H9 (cell line): ENCODE results near the gene PXK. TPM values are rescaled to one million over a fixed set of nuclear protein-coding genes. Genes with fewer than 3 reads are reported as not detected.
A peak's percentile ranks its signal among the peaks of the same experiment; 100 is the strongest.

ENCODE experiments used
- DNase-seq: peaks from one replicate; pipeline ENCODE4 v3.0.0-alpha.2; 2017
- H2AFZ ChIP-seq: one replicate; pipeline ENCODE4 v1.6.1; 2013; ENCODE audit warnings: mild to moderate bottlenecking, low read length, control low read depth, moderate library complexity
- H2AK5ac ChIP-seq: 2 replicates; pipeline ENCODE4 v1.6.1; 2013; ENCODE audit warnings: low read length, control low read depth, mixed read lengths; ENCODE audit not compliant: insufficient read length
- H2BK120ac ChIP-seq: one replicate; pipeline ENCODE4 v1.6.1; 2013; ENCODE audit warnings: low read depth, mild to moderate bottlenecking, low read length, control low read depth, inconsistent platforms; ENCODE audit not compliant: poor library complexity, severe bottlenecking
- H2BK12ac ChIP-seq: 2 replicates; pipeline ENCODE4 v1.6.1; 2013; ENCODE audit warnings: low read length, control low read depth, mixed read lengths, low read depth; ENCODE audit not compliant: insufficient read length
- H2BK15ac ChIP-seq: 2 replicates; pipeline ENCODE4 v1.6.1; 2013; ENCODE audit warnings: low read depth, low read length, control low read depth
- H2BK20ac ChIP-seq: one replicate; pipeline ENCODE4 v1.6.1; 2013; ENCODE audit warnings: low read depth, mild to moderate bottlenecking, low read length, control low read depth, inconsistent platforms; ENCODE audit not compliant: poor library complexity, severe bottlenecking
- H2BK5ac ChIP-seq: 2 replicates; pipeline ENCODE4 v1.6.1; 2013; ENCODE audit warnings: low read length, control low read depth, mixed read lengths; ENCODE audit not compliant: insufficient read length
- H3K14ac ChIP-seq: 2 replicates; pipeline ENCODE4 v1.6.1; 2013; ENCODE audit warnings: low read length, control low read depth; ENCODE audit not compliant: insufficient read depth
- H3K18ac ChIP-seq: 2 replicates; pipeline ENCODE4 v1.6.1; 2013; ENCODE audit warnings: low read depth, mild to moderate bottlenecking, mixed read lengths, low read length, control low read depth; ENCODE audit not compliant: insufficient read length
- H3K23ac ChIP-seq: 2 replicates; pipeline ENCODE4 v1.6.1; 2013; ENCODE audit warnings: low read length, control low read depth, mixed read lengths, low read depth; ENCODE audit not compliant: insufficient read length
- H3K23me2 ChIP-seq: 2 replicates; pipeline ENCODE4 v1.6.1; 2013; ENCODE audit warnings: low read depth, mild to moderate bottlenecking, mixed read lengths, low read length, control low read depth; ENCODE audit not compliant: insufficient read length, poor library complexity, severe bottlenecking
- H3K27ac ChIP-seq: 2 replicates; pipeline ENCODE4 v1.5.1; 2013; ENCODE audit warnings: low read length, control low read depth, mixed read lengths, low read depth; ENCODE audit not compliant: insufficient read length
- H3K27me3 ChIP-seq: 2 replicates; pipeline ENCODE4 v1.6.1; 2013; ENCODE audit warnings: low read length, control low read depth, inconsistent platforms; ENCODE audit not compliant: insufficient read depth
- H3K4ac ChIP-seq: 2 replicates; pipeline ENCODE4 v1.6.1; 2013; ENCODE audit warnings: low read depth, mild to moderate bottlenecking, control low read depth, inconsistent platforms, low read length, moderate library complexity
- H3K4me1 ChIP-seq: 2 replicates; pipeline ENCODE4 v1.6.1; 2013; ENCODE audit warnings: low read length, control low read depth, inconsistent platforms; ENCODE audit not compliant: insufficient read depth
- H3K4me2 ChIP-seq: 2 replicates; pipeline ENCODE4 v1.6.1; 2013; ENCODE audit warnings: low read length, control low read depth, mixed read lengths; ENCODE audit not compliant: insufficient read length, insufficient read depth
- H3K56ac ChIP-seq: 2 replicates; pipeline ENCODE4 v1.6.1; 2013; ENCODE audit warnings: low read depth, mild to moderate bottlenecking, mixed read lengths, low read length, control low read depth; ENCODE audit not compliant: insufficient read length
- H3K79me1 ChIP-seq: 2 replicates; pipeline ENCODE4 v1.6.1; 2013; ENCODE audit warnings: low read depth, mild to moderate bottlenecking, moderate library complexity, low read length, control low read depth, inconsistent platforms; ENCODE audit not compliant: insufficient read depth, poor library complexity, severe bottlenecking
- H3K79me2 ChIP-seq: 2 replicates; pipeline ENCODE4 v1.6.1; 2013; ENCODE audit warnings: low read length, control low read depth, inconsistent platforms; ENCODE audit not compliant: insufficient read depth
- H3K9ac ChIP-seq: 2 replicates; pipeline ENCODE4 v1.6.1; 2013; ENCODE audit warnings: low read length, control low read depth, mixed read lengths; ENCODE audit not compliant: insufficient read length; ENCODE audit errors: extremely low read depth
- H3K9me3 ChIP-seq: one replicate; pipeline ENCODE4 v1.6.1; 2013; ENCODE audit warnings: low read depth, low read length, inconsistent platforms; ENCODE audit not compliant: control insufficient read depth
- H3T11ph ChIP-seq: one replicate; pipeline ENCODE4 v1.6.1; 2013; ENCODE audit warnings: mild to moderate bottlenecking, low read length, control low read depth, inconsistent platforms
- H4K20me1 ChIP-seq: one replicate; pipeline ENCODE4 v1.6.1; 2013; ENCODE audit not compliant: control insufficient read depth, insufficient read length, insufficient read depth
- H4K5ac ChIP-seq: 2 replicates; pipeline ENCODE4 v1.6.1; 2013; ENCODE audit warnings: low read depth, mild to moderate bottlenecking, mixed read lengths, low read length, control low read depth; ENCODE audit not compliant: insufficient read length
- H4K8ac ChIP-seq: replicated peaks from 2 replicates; pipeline ENCODE4 v1.6.1; 2013; ENCODE audit warnings: low read length, control low read depth, mixed read lengths, low read depth; ENCODE audit not compliant: insufficient read length
- H4K91ac ChIP-seq: 2 replicates; pipeline ENCODE4 v1.6.1; 2013; ENCODE audit warnings: low read depth, mild to moderate bottlenecking, moderate library complexity, mixed read lengths, low read length, control low read depth; ENCODE audit not compliant: insufficient read length
- H3K27ac Mint-ChIP-seq, 3 experiments: 2 replicates in 2 of 3; 3 replicates in 1 of 3; pipeline ENCODE4 v1.8.0; 2020 to 2021; ENCODE audit warnings: mixed read lengths in 3 of 3, mild to moderate bottlenecking in 1 of 3, moderate library complexity in 1 of 3
- H3K27me3 Mint-ChIP-seq: 2 replicates; pipeline ENCODE4 v1.8.0; 2021; ENCODE audit warnings: low read depth, mild to moderate bottlenecking, moderate library complexity, mixed read lengths
- H3K36me3 Mint-ChIP-seq, 3 experiments: 2 replicates in 2 of 3; 3 replicates in 1 of 3; pipeline ENCODE4 v1.8.0; 2020 to 2021; ENCODE audit warnings: low read depth in 3 of 3, mixed read lengths in 3 of 3; ENCODE audit not compliant: insufficient read depth in 1 of 3
- H3K4me1 Mint-ChIP-seq, 2 experiments: 2 replicates each; pipeline ENCODE4 v1.8.0; 2020; ENCODE audit warnings: mixed read lengths in 2 of 2
- H3K4me3 Mint-ChIP-seq, 2 experiments: 2 replicates in 1 of 2; 3 replicates in 1 of 2; pipeline ENCODE4 v1.8.0; 2020 to 2021; ENCODE audit warnings: mild to moderate bottlenecking in 2 of 2, mixed read lengths in 2 of 2, moderate library complexity in 1 of 2
- H3K9me3 Mint-ChIP-seq, 2 experiments: 2 replicates in 1 of 2; 3 replicates in 1 of 2; pipeline ENCODE4 v1.8.0; 2020; ENCODE audit warnings: mild to moderate bottlenecking in 2 of 2, mixed read lengths in 2 of 2, moderate library complexity in 1 of 2
- WGBS: extraction: QIAGEN DNeasy Blood & Tissue Kit; methylation state at CpG from one replicate; pipeline ENCODE4 v1.1.7; 2013; ENCODE audit warnings: missing lambda C conversion rate, low lambda C conversion rate, mixed read lengths; ENCODE audit not compliant: insufficient read length; ENCODE audit errors: extremely low coverage; 5-methylcytosine and 5-hydroxymethylcytosine counted together
- total RNA-seq: library from RNA; stranded (reverse); gene quantifications from 2 replicates; pipeline ENCODE4 v1.2.1, GENCODE V29; 2021
- TF ChIP-seq, protein P1 (sequence below): fragments of 200-600 bp; sonication (generic); conservative IDR thresholded peaks from 3 replicates; pipeline ENCODE4 v1.8.0; 2021; ENCODE audit warnings: antibody characterized with exemption, mild to moderate bottlenecking

The PXK gene
- total RNA-seq, 1 experiment from 2014 or later: 3.3 TPM

DNA sequence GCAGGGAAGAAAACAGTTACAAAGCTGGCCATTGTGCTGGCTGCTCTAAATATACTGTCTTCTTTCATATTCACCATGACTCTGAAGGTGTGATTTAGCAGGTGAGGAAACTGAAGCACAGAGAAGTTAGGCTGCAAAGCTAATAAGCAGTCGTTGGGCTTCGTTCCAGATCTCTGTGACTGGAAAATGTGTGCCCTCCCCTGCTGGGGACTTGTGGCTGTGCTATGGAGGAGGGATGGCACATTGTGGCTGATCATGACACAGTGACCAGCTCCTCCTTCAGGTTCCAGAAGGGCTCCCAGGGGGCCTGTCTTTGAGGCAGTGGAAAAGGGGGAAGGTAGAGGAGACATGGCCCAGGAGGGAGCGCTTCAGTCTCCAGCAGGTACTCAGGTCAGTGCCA, 19.2 kb downstream of the PXK start:
- peak; percentile 42 for DNase-seq
- Histone ChIP-seq H3K56ac (no peak overlapping the region), H3K27ac (no peak overlapping the region), H2BK20ac (no peak overlapping the region), H2BK12ac (no peak overlapping the region), H3K18ac (no peak overlapping the region), H2BK5ac (no peak overlapping the region), H3K9ac (no peak overlapping the region), H2BK15ac (no peak overlapping the region), H4K5ac (no peak overlapping the region), H3K4ac (no peak overlapping the region), H4K8ac (no peak overlapping the region), H3K79me2 (no peaks in the 10 kb centered on the region), H2AFZ (no peak overlapping the region), H3K23me2 (no peaks in the 10 kb centered on the region), H2AK5ac (no peak overlapping the region), H3T11ph (no peak overlapping the region), H2BK120ac (no peak overlapping the region), H3K27me3 (no peaks in the 10 kb centered on the region), H3K9me3 (no peaks in the 10 kb centered on the region), H3K4me1 (no peaks in the 10 kb centered on the region), H3K14ac (no peak overlapping the region), H3K23ac (no peak overlapping the region), H3K4me2 (no peak overlapping the region), H4K91ac (no peak overlapping the region), H3K79me1 (no peaks in the 10 kb centered on the region), H4K20me1 (no peaks in the 10 kb centered on the region)
- Mint-ChIP-seq H3K36me3 (no peaks in the 10 kb centered on the region), H3K4me1 (peaks cover 8% of the 10 kb centered on the region in 2 experiments), H3K9me3 (no peaks in the 10 kb centered on the region), H3K4me3 (no peak overlapping the region), H3K27ac (no peak overlapping the region), H3K27me3 (no peaks in the 10 kb centered on the region)
- no CpG with 5 or more reads among the region's 3 CpGs for WGBS
- TF ChIP-seq, protein P1, sequence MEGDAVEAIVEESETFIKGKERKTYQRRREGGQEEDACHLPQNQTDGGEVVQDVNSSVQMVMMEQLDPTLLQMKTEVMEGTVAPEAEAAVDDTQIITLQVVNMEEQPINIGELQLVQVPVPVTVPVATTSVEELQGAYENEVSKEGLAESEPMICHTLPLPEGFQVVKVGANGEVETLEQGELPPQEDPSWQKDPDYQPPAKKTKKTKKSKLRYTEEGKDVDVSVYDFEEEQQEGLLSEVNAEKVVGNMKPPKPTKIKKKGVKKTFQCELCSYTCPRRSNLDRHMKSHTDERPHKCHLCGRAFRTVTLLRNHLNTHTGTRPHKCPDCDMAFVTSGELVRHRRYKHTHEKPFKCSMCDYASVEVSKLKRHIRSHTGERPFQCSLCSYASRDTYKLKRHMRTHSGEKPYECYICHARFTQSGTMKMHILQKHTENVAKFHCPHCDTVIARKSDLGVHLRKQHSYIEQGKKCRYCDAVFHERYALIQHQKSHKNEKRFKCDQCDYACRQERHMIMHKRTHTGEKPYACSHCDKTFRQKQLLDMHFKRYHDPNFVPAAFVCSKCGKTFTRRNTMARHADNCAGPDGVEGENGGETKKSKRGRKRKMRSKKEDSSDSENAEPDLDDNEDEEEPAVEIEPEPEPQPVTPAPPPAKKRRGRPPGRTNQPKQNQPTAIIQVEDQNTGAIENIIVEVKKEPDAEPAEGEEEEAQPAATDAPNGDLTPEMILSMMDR: no peak
